NCI-H82 treated with DMSO at 0.1 percent for 48 hours (cell line): ENCODE data around the gene RNF121.

Source experiments
- DNase-seq: peaks from one replicate; lab custom pipeline; 2025; ENCODE audit not compliant: unreplicated experiment; lab: John Stamatoyannopoulos, UW

Gene RNF121

GRCh38 chr11:72004515-72005346 is 75.9 kb downstream of the RNF121 start:
- no peak for DNase-seq

GRCh38 chr11:72005347-72006260 is 76.8 kb downstream of the RNF121 start:
- DNase-seq: no peak

GRCh38 chr11:72006309-72007088 is 77.7 kb downstream of the RNF121 start:
- no peak for DNase-seq

- no peak for DNase-seq
These were observed 78.2 kb downstream of the RNF121 start for GRCh38 chr11:72007089-72007476.

- DNase-seq: no peak
These were observed 78.7 kb downstream of the RNF121 start for GRCh38 chr11:72007587-72007986.

DNA sequence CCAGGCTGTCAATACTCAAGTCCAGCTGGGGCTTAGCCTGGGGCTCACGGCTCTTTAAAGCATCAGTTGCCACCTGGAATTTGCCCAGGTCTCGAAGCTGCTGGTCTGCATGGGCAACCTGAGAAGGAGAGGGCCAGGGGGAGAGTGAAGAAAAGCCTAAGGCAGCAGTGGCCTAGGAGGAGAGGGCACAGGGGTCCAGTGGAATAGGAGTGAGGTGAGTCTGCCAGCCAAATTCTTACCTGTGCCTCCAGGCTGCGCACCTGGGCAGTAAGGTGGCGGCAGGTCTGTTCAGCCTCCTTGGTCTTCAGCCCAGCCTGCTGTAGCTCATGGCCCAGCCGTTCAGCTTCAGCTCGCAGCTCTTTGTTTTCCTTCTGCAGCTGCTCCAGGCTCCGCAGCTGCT is 79.9 kb downstream of the RNF121 start:
- DNase-seq: no peak

DNA sequence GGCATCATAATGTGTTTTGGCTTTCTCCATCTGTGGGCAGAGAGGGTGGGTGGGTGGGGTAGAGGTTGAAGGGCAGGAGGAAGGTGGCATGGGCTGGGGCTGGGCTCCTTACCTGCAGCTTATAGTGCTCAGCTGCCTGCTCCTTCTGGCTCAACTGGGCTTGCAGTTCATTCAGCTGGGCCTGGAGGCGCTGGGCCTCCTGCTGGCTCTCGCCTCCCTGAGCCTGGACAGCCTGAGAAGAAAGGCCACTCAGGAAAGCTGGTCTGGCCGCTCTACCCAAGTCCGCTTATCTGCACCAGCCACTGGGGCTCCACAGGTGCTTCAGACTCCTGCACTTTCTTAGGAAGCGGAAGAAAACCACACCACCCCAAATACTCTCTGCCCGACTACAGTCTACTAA is 80.3 kb downstream of the RNF121 start:
- DNase-seq: no peak

GRCh38 chr11:72010529-72011233 is 81.8 kb downstream of the RNF121 start:
- no peak for DNase-seq

- no peak for DNase-seq
These were observed 83.3 kb downstream of the RNF121 start for GRCh38 chr11:72012091-72012630.

DNA sequence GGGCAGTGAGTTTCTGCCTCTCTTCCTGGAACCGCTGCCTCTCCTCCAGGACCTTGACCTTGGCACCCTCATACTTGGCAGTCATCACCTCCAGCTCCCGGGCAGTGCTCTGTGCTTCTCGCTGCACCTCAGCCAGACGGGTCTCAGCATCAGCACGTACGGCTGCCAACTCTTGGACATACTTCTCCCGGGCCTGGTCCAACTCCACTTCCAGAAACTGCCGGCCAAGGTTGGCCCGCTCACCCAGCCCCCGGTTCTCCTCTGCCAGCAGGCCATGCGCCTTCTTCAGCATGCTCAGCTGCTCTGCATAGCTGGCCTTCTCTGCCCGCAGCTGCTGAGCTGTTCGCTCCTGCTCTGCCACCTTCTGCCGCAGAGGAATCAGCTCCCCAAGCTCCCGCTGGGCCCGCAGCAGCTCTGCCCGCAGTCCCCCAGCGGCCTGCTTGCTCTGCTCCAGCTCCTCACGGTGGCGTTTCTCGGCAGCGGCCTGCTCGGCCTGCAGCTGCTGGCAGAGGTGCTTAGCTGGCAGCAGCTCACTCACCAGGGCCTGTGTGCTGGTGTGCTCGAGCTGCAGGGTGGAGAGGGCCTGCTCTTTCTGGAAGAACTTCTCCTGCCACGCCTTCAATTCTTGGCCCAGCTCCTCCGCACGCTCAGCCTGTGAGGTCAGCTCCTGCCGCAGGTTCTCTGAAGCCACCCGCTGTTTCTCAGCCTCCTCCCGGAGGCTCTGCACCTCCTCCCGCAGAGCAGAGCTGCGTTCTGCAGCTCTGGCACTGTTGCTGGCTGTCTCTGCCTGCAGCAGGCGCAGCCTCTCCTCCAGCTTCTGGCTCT is 84.3 kb downstream of the RNF121 start:
- no peak for DNase-seq

DNA sequence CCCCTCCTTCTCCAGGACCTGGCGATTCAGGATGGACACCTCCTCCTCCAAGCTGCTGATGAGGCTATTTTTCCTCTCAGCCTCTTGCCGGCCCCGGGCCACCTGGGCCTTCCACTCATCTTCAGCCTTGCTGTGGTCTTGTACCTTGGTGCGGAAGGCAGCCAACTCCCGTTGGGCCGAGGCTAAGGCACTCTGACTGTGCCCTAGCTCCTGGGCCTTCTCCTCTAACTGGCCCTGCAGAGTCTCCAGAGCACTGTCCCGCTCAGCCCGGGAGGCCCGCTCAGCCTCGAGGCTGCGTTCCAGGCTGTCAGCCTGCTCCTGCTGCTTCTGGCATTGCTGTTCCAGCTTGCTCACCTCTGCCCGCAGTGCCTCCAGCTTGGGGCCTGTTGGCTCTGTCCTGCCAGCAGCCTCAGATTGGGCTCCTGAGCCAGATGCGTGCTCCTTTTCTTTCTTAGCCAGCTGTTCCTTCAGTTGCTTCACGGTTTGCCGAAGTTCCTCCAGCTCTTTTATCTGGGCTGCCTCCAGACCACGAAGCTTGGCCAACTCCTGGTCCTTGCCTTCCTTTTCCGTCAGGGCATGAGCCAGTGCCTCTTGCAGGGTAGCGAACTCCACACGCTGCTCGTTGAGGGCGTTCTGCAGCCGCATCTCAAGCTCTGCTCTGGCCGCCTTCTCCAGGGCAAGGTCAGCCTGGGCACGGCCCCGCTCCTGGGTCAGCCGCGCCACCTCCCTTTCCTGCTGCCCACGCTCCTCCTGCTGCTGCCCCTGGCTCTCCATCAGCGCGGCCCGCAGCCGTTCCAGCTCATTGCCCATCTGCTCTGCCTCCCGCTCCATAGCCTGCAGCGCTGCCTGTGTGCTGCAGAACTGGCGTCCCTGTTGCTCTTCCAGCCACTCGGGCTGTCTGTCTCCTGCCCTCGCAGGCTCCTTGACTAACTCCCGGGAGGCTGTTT is 85.2 kb downstream of the RNF121 start:
- no peak for DNase-seq

DNA sequence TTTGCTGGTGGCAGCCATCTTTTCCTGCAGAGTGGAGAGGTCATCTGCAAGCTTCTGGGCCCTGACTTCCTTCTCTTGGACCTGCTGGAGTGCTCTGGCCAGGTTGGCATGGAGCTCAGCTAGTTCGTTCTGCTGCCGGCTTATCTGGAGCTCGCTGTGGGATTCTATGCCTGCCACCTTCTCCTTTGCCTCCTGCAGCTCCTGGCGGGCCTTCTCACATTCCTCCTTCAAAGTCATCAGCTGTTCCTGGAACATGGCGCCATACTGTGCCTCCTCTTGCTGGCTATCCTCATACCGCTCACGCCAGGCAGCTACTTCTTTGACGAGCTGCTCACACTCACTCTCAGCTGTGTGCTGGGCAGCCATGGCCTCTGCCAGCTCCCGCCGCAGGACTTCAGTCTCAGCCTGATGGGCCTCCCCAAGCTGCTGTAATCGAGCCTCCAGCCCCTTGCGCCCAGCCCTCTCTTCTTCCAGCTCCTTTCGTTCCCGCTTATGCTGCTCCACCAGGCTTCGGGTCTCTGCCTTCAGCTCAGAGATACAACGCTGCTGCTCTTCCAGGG is 86.0 kb downstream of the RNF121 start:
- no peak for DNase-seq

DNA sequence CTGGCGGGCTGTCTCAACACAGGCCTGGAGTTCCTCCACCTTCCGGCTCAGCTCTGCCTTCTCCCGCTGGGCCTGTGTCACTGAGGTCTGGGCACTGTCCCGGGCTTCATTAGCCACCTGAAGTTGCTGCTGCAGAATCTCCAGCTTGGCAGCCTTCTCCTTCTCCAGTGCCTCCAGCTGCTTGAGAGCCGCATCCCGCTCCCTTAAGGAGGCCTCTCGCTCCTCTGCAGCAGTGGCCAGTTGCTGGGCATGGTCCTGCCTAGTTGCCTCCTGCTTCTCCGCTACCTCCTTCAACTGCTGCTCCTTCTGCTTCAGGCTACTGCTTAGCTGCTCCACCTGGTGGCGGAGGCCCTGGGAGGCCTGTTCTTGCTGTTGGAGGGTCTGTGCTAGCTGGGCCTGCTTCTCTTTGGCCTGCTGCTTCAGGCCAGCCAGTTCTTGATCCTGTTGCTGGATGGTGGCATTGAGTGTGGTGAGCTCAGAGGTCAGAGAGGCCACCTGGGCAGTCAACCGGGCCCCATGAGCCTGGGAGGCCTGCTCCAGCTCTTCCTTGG is 86.7 kb downstream of the RNF121 start:
- DNase-seq: no peak

DNA sequence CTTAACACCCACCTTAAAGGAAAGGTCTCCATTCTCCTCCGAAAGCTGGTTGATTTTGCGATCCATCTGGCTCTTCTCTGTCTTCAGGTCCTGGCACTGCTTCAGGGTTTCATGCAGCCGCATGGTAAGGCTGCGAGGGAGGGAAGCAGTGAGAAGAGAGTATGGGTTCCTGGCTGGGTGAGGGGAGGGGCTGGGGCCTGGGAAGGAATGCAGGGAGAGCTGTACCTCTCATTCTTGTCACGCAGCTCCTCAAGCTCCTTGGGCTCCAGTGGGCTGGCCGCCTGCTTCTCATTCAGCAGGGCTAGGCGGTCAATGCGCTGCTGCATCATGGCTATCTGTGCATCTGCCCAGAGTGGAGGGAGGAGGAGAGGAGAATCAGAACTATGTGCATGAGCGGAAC is 89.3 kb downstream of the RNF121 start:
- DNase-seq: no peak

DNA sequence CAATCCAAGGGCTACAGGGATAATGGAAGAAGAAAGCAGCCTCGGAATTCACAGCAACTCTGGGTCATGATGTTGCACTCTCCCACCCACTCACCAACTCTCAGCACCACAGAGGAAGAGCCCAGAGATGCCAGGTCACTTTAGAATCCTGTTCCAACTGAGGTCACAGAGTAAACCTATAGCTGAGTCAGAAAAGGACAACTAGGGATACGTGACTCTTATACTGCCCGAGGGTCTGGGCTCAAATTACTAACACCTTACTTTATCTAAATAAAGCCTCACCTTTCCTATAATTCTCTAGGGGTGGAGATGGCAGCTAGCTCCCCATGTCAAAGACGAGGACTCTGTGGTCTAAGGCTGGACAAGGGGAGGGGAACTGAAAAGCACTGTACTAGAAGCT is 94.5 kb downstream of the RNF121 start:
- no peak for DNase-seq

DNA sequence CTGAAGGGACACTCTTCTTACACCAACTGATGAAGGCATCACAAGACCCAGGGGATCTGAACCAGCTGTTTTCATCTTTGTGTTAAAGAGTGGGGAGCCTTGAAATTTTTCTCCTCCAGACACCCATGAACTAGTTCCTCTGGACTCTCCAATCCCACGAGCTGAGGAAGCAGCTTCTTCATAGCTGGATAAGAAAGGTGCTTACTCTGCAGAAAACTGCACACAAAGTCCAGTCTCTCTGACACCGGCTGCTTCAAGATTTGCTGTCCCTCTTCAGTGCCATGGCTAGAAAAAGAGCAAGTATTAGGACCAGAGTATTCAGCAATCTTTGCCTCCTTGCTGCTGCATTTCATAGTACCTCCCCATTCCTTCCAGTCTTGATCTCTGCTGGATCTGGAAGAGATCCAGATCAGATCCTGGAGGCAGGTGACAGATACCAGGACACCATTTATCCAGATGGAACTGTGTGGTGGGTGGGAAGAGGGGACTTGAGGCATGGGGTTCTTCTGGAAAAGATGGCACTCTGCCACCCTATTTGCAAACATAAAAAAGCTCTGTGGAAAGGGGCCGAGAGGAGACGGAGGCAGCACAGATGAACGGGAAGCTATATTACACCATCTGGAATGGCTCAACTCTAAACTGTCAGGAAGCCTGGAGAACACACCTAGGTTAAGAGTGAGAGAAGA is 95.4 kb downstream of the RNF121 start:
- DNase-seq: no peak

DNA sequence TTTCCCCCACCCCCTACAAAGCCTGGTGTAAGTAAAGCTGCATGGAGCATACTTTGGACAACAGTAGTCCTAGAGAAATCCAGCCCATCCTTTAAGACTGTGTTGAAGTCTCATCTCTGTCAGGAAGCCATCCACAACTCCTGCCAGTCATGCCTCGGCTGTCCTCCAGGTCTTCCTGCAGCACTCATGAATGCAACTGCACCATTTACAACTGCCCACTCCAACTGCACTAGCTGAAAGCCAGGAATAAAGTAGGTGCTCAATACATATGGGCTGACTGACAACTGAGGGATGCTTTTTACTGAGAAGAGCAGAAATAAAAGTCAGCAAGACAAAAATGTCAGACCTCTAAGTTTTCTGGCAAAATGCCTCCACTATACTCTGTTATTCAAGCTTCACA is 97.2 kb downstream of the RNF121 start:
- no peak for DNase-seq
